IPS DF 6.9 (cell line): ENCODE data around the gene EEF2KMT.
"Not testable (repeated sequence)": the region's sequence is repeated elsewhere in the genome, so short reads cannot be mapped to it uniquely, and the experiment has no call there.

Experiments
- DNase-seq: peaks from one replicate; pipeline ENCODE4 v3.0.0-alpha.2; 2013; ENCODE audit warnings: low read depth, low spot score
- H3K27ac ChIP-seq: one replicate; pipeline ENCODE4 v1.5.1; 2013; ENCODE audit warnings: low read length, control low read depth
- H3K27me3 ChIP-seq: 2 replicates; pipeline ENCODE4 v1.6.1; 2013; ENCODE audit warnings: mild to moderate bottlenecking, low read length; ENCODE audit not compliant: control insufficient read depth, insufficient read depth
- H3K36me3 ChIP-seq: 2 replicates; pipeline ENCODE4 v1.6.1; 2013; ENCODE audit warnings: low read length; ENCODE audit not compliant: control insufficient read depth, insufficient read depth
- H3K4me1 ChIP-seq: 2 replicates; pipeline ENCODE4 v1.6.1; 2013; ENCODE audit warnings: low read length; ENCODE audit not compliant: control insufficient read depth, insufficient read depth
- H3K4me3 ChIP-seq: 2 replicates; pipeline ENCODE4 v1.5.1; 2013; ENCODE audit warnings: mild to moderate bottlenecking, low read length
- H3K9me3 ChIP-seq: 2 replicates; pipeline ENCODE4 v1.6.1; 2013; ENCODE audit warnings: low read length, inconsistent platforms; ENCODE audit not compliant: control insufficient read depth, insufficient read depth
- WGBS: extraction: QIAGEN DNeasy Blood & Tissue Kit; methylation state at CpG from one replicate; pipeline ENCODE4 v1.1.7; 2013; ENCODE audit warnings: mixed read lengths, missing lambda C conversion rate; ENCODE audit not compliant: insufficient read length, insufficient coverage; 5-methylcytosine and 5-hydroxymethylcytosine counted together

EEF2KMT gene

DNA sequence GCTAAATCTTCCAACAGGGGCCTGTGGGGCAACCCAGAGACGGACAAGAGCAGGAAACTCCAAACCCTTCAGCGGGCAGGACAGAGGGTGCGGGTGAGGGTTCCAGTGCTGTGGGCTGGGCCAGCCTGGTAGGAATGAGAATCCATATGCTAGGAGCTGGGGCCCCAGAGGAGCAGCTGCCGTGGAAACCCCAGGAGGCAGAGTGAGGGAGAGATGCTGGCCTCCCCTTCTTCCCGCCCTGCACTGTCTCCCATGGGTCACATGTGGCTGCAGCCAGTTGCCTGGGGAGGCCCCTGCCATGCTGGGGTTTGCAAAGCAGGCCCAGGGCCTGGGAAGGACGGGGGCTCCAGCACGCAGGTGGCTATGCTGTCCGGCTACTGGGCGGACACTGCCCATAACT, 4.5 kb downstream of the EEF2KMT start:
- H3K9me3 ChIP-seq, DNase-seq, H3K4me1 ChIP-seq, H3K27ac ChIP-seq, H3K4me3 ChIP-seq, H3K27me3 ChIP-seq: not testable (repeated sequence)
- WGBS = no CpG with 5 or more reads among the region's 9 CpGs
- H3K36me3 ChIP-seq = peaks cover 16% of the 10 kb centered on the region

- not testable (repeated sequence) for H3K9me3 ChIP-seq, H3K27me3 ChIP-seq, H3K4me3 ChIP-seq, DNase-seq, H3K4me1 ChIP-seq, H3K27ac ChIP-seq
- H3K36me3 ChIP-seq = peaks cover 18% of the 10 kb centered on the region
- no CpG with 5 or more reads among the region's 9 CpGs for WGBS
Observed at GRCh38 chr16:5090592-5090991, 7.0 kb downstream of the EEF2KMT start.

- H3K9me3 ChIP-seq, H3K4me3 ChIP-seq, DNase-seq, H3K27ac ChIP-seq, H3K27me3 ChIP-seq, H3K4me1 ChIP-seq: not testable (repeated sequence)
- no CpG with 5 or more reads among the region's 26 CpGs for WGBS
- H3K36me3 ChIP-seq = peaks cover 20% of the 10 kb centered on the region
Observed at GRCh38 chr16:5089911-5090555, 7.6 kb downstream of the EEF2KMT start.

- DNase-seq, H3K27me3 ChIP-seq, H3K9me3 ChIP-seq, H3K27ac ChIP-seq, H3K4me1 ChIP-seq, H3K4me3 ChIP-seq: not testable (repeated sequence)
- peaks cover 22% of the 10 kb centered on the region for H3K36me3 ChIP-seq
- no CpG with 5 or more reads among the region's 17 CpGs for WGBS
Observed at GRCh38 chr16:5088936-5089335, 8.7 kb downstream of the EEF2KMT start.

- DNase-seq, H3K4me1 ChIP-seq, H3K9me3 ChIP-seq, H3K27ac ChIP-seq, H3K27me3 ChIP-seq, H3K4me3 ChIP-seq: not testable (repeated sequence)
- peaks cover 22% of the 10 kb centered on the region for H3K36me3 ChIP-seq
- no CpG with 5 or more reads among the region's 18 CpGs for whole genome bisulfite sequencing
Observed at GRCh38 chr16:5088086-5088790, 9.4 kb downstream of the EEF2KMT start.

GRCh38 chr16:5085716-5086115, 11.9 kb downstream of the EEF2KMT start:
- H3K27me3 ChIP-seq, H3K4me1 ChIP-seq, H3K9me3 ChIP-seq, H3K4me3 ChIP-seq, H3K27ac ChIP-seq, DNase-seq: not testable (repeated sequence)
- peaks cover 22% of the 10 kb centered on the region for H3K36me3 ChIP-seq
- WGBS = no CpG with 5 or more reads among the region's 11 CpGs

GRCh38 chr16:5084802-5085201, 12.8 kb downstream of the EEF2KMT start:
- H3K27me3 ChIP-seq, H3K9me3 ChIP-seq, DNase-seq, H3K4me1 ChIP-seq, H3K4me3 ChIP-seq, H3K27ac ChIP-seq: not testable (repeated sequence)
- peaks cover 18% of the 10 kb centered on the region for H3K36me3 ChIP-seq
- no CpG with 5 or more reads among the region's 10 CpGs for WGBS

DNA sequence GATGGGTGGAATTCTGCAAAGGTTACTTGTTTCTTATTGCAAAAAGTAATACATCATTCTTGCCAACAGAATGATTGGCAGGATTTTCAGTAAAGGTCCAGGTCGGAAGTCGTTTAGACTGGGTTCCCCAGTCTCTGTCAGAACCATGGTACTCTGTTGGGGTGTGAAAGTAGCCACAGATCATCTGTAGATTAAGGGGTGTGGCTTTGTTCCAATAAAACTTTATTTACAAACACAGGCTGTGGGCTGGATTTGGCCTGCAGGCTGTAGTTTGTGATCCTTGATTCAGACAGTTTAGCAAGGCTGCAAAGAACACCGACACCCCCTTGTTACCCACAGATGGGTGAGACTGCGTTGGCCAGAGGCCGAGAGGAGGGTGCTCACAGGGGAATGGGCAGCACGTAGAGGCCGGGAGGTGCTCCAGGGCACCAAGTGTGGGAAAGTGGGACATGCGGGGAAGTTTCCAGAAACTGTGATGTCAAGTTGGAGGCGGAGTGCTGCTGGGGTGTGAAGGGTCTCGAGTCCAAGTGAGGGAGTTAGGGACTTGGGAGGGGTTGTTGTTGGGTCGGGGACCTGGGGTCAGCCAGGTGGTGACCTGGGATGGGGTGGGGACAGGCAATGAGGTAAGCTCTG, 13.4 kb downstream of the EEF2KMT start:
- not testable (repeated sequence) for H3K4me1 ChIP-seq, H3K4me3 ChIP-seq, DNase-seq, H3K27me3 ChIP-seq, H3K27ac ChIP-seq, H3K9me3 ChIP-seq
- H3K36me3 ChIP-seq = peaks cover 16% of the 10 kb centered on the region
- WGBS = no CpG with 5 or more reads among the region's 11 CpGs

GRCh38 chr16:5083646-5084045, 13.9 kb downstream of the EEF2KMT start:
- no CpG with 5 or more reads among the region's 9 CpGs for WGBS
- H3K27ac ChIP-seq, H3K4me3 ChIP-seq, DNase-seq, H3K9me3 ChIP-seq, H3K4me1 ChIP-seq, H3K27me3 ChIP-seq: not testable (repeated sequence)
- peaks cover 13% of the 10 kb centered on the region for H3K36me3 ChIP-seq

GRCh38 chr16:5080996-5081395, 16.6 kb downstream of the EEF2KMT start:
- not testable (repeated sequence) for H3K27ac ChIP-seq, H3K4me1 ChIP-seq, H3K9me3 ChIP-seq, DNase-seq, H3K4me3 ChIP-seq, H3K27me3 ChIP-seq
- H3K36me3 ChIP-seq = peaks cover 19% of the 10 kb centered on the region
- WGBS = no CpG with 5 or more reads among the region's 9 CpGs
